GM23248 (cell line): ENCODE results near the gene LTBP4. TPM values are rescaled to one million over a fixed set of nuclear protein-coding genes. Genes with fewer than 3 reads are reported as not detected.

ENCODE experiments used
- DNase-seq: peaks from one replicate; pipeline ENCODE4 v3.0.0-alpha.2; 2015
- H2AFZ ChIP-seq: fragments of 200-600 bp; sonication (generic); 2 replicates; pipeline ENCODE4 v1.6.1; 2016; ENCODE audit warnings: antibody characterized with exemption
- H3F3A ChIP-seq: fragments of 200-600 bp; sonication (generic); 2 replicates; pipeline ENCODE4 v1.6.1; 2016; ENCODE audit warnings: mild to moderate bottlenecking, antibody characterized with exemption, mixed run types; ENCODE audit not compliant: insufficient read depth
- H3K27ac ChIP-seq: fragments of 200-600 bp; sonication (generic); 2 replicates; pipeline ENCODE4 v1.5.1; 2016; ENCODE audit warnings: mild to moderate bottlenecking
- H3K27me3 ChIP-seq: fragments of 200-600 bp; sonication (generic); replicated peaks from 2 replicates; pipeline ENCODE4 v1.6.1; 2016; ENCODE audit warnings: mild to moderate bottlenecking; ENCODE audit not compliant: insufficient read depth
- H3K36me3 ChIP-seq: fragments of 200-600 bp; sonication (generic); 2 replicates; pipeline ENCODE4 v1.6.1; 2016; ENCODE audit warnings: low read depth, mild to moderate bottlenecking
- H3K4me1 ChIP-seq: fragments of 200-600 bp; sonication (generic); 2 replicates; pipeline ENCODE4 v1.6.1; 2016; ENCODE audit warnings: mild to moderate bottlenecking; ENCODE audit not compliant: insufficient read depth
- H3K4me2 ChIP-seq: fragments of 200-600 bp; sonication (generic); one replicate; pipeline ENCODE4 v1.6.1; 2016; ENCODE audit warnings: mild to moderate bottlenecking; ENCODE audit not compliant: unreplicated experiment
- H3K4me3 ChIP-seq: fragments of 200-600 bp; sonication (generic); 2 replicates; pipeline ENCODE4 v1.5.1; 2016; ENCODE audit warnings: mild to moderate bottlenecking
- H3K79me2 ChIP-seq: fragments of 200-600 bp; sonication (generic); 2 replicates; pipeline ENCODE4 v1.6.1; 2016; ENCODE audit warnings: mild to moderate bottlenecking; ENCODE audit not compliant: insufficient read depth
- H3K9ac ChIP-seq: fragments of 200-600 bp; sonication (generic); 2 replicates; pipeline ENCODE4 v1.6.1; 2016; ENCODE audit warnings: mild to moderate bottlenecking
- H3K9me2 ChIP-seq: fragments of 200-600 bp; sonication (generic); 2 replicates; pipeline ENCODE4 v1.6.1; 2016; ENCODE audit warnings: mixed run types, mild to moderate bottlenecking, moderate library complexity; ENCODE audit not compliant: insufficient read depth
- H3K9me3 ChIP-seq: fragments of 200-600 bp; sonication (generic); one replicate; pipeline ENCODE4 v1.6.1; 2017; ENCODE audit warnings: low read depth
- H4K20me1 ChIP-seq: fragments of 200-600 bp; sonication (generic); 2 replicates; pipeline ENCODE4 v1.6.0; 2016; ENCODE audit not compliant: insufficient read depth
- EZH2 ChIP-seq: fragments of 200-600 bp; sonication (generic); IDR thresholded peaks from 2 replicates; pipeline ENCODE4 v1.6.1; 2018; ENCODE audit warnings: antibody characterized with exemption, mild to moderate bottlenecking; ENCODE audit not compliant: insufficient read depth, poor library complexity, severe bottlenecking
- EZH2phosphoT487 ChIP-seq: fragments of 200-600 bp; sonication (generic); IDR thresholded peaks from 2 replicates; pipeline ENCODE4 v1.6.1; 2018; ENCODE audit warnings: antibody characterized with exemption, moderate library complexity, mild to moderate bottlenecking, low read depth; ENCODE audit not compliant: insufficient read depth
- WGBS, 2 experiments: methylation state at CpG; one replicate each; pipeline ENCODE4 v1.1.6; 2015 to 2017; ENCODE audit warnings: low lambda C conversion rate in 2 of 2, low coverage in 1 of 2; ENCODE audit errors: missing lambda C conversion rate in 2 of 2; 5-methylcytosine and 5-hydroxymethylcytosine counted together
- in situ Hi-C: fragments of 300-500 bp; cut with MboI; formaldehyde crosslinking; loops from 2 replicates; pipeline ENCODE4 v1.15.0; 2020
- polyA plus RNA-seq: library from polyadenylated mRNA; unstranded; fragments of >200 nt; fragmentation: Nextera tagmentation; extraction: Ambion mirVana; gene quantifications from 2 replicates; pipeline ENCODE4 v1.2.1, GENCODE V29; 2016
- total RNA-seq: library from RNA; depleted of rRNA; stranded (reverse); fragments of >200 nt; shearing (Covaris generic); gene quantifications from 2 replicates; pipeline ENCODE4 v1.2.3, GENCODE V29; 2014

The LTBP4 gene
- total and polyA plus RNA-seq, 2 experiments from 2014 or later: 18.0 to 47.2 TPM

DNA sequence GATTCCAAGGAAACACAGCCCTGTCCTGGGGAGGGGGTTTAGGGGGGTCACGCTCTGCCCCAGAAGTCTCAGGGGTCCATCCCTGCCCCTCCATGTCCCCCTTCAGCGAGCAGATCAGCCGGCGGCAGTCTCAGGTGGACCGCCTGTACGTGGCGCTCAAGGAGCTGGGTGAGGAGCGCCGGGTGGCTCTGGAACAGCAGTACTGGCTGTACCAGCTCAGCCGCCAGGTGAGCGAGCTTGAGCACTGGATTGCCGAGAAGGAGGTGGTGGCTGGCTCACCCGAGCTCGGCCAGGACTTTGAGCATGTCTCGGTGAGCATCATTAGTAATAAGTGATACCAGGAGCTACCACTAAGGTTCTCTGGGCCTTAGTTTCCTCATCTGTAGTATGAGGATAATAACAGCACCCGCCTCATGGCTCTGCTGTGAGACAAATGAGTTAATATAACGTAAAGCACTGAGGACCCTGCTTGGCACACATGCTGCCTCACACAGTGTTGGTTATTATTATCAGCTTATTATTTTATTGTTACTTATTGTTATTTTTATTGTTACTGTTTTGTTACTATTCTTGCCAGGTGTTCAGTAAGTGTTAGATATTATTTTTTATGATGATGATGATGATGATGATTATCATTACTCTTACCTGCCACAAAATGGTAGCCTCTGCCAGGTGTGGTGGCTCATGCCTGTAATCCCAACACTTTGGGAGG, 45.0 kb upstream of the LTBP4 start:
- WGBS, 2 experiments: 65 to 72% methylated on average over 17 of the region's 17 CpGs
- H3K27me3 ChIP-seq: peaks cover 28% of the 10 kb centered on the region

DNA sequence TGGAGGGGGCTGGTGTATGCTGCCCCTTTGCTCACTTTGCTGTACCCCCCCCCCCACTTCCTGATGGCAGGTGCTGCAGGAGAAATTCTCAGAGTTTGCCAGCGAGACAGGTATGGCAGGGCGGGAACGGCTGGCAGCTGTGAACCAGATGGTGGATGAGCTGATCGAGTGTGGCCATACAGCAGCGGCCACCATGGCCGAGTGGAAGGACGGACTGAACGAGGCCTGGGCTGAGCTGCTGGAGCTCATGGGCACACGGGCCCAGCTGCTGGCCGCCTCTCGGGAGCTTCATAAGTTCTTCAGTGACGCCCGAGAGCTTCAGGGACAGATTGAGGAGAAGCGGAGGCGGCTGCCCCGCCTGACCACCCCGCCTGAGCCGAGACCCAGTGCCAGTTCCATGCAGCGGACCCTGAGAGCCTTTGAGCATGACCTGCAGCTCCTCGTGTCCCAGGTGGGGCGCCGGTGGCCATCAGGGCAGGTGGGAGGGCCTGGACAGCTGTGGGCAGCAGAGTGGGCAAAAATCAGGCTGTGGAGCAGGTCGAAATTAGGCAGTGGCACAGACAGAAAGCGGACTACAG, 44.1 kb upstream of the LTBP4 start:
- no peaks in the 10 kb centered on the region for H3K9me3 ChIP-seq
- no peaks in the 10 kb centered on the region for H4K20me1 ChIP-seq
- H3K27me3 ChIP-seq: peaks cover 28% of the 10 kb centered on the region

More for the DNA sequence above, 45.0 kb upstream of the LTBP4 start:
- Histone ChIP-seq H3K9me2 (no peaks in the 10 kb centered on the region), H3K36me3 (no peaks in the 10 kb centered on the region), H3K79me2 (no peaks in the 10 kb centered on the region), H3F3A (no peaks in the 10 kb centered on the region), H3K9me3 (no peaks in the 10 kb centered on the region), H4K20me1 (no peaks in the 10 kb centered on the region), H3K9ac (no peak overlapping the region), H2AFZ (no peak overlapping the region), H3K4me3 (no peak overlapping the region), H3K27ac (no peak overlapping the region), H3K4me2 (no peak overlapping the region), H3K4me1 (no peaks in the 10 kb centered on the region)
- in situ Hi-C loops: no loop called here
- no peak for DNase-seq
- no peak for TF ChIP-seq EZH2
- TF ChIP-seq EZH2phosphoT487: no peak

DNA sequence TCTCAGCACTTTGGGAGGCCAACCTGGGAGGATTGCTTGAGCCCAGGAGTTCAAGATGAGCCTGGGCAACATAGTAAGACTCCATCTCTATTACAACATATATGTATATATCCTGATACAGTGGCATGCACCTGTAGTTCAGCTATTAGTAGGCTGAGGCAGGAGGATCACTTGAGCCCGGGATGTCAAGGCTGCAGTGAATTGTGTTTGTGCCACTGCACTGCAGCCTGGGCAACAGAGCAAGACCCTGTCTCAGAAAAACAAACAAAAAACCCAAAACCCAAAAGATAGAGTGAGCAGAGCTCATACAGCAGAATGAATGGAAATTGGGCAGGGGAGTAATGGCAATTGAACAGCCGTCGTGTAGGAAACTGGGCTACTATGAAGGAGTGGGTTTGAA, 41.8 kb upstream of the LTBP4 start:
- peaks cover 11% of the 10 kb centered on the region; the same call in 1 of the 2 replicates for H3K27me3 ChIP-seq

More for the DNA sequence above, 44.1 kb upstream of the LTBP4 start:
- 75 to 81% methylated on average over 22 to 23 of the region's 24 CpGs for WGBS, 2 experiments
- Histone ChIP-seq H3K4me2 (no peak overlapping the region), H3K9ac (no peak overlapping the region), H3K36me3 (no peaks in the 10 kb centered on the region), H3K9me2 (no peaks in the 10 kb centered on the region), H3K4me3 (no peak overlapping the region), H3K79me2 (no peaks in the 10 kb centered on the region), H3K4me1 (no peaks in the 10 kb centered on the region), H3K27ac (no peak overlapping the region), H3F3A (no peaks in the 10 kb centered on the region), H2AFZ (no peak overlapping the region)
- TF ChIP-seq EZH2: no peak
- TF ChIP-seq EZH2phosphoT487: no peak
- in situ Hi-C loops: no loop called here
- DNase-seq: no peak

DNA sequence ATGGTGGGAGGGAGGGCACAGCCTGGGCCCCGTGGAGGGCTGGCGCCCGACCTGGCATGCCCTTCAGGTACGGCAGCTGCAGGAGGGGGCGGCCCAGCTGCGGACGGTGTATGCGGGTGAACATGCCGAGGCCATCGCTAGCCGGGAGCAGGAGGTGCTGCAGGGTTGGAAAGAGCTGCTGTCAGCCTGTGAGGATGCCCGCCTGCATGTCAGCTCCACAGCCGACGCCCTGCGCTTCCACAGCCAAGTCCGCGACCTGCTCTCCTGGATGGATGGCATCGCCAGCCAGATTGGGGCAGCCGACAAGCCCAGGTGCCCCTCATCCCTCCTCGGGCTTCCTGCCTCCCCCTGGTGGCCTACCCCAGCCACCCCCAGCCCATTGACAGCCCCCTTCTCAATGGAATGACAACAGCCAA, 41.1 kb upstream of the LTBP4 start:
- TF ChIP-seq EZH2 (no peak), EZH2phosphoT487 (no peak)
- H3K79me2 ChIP-seq: no peaks in the 10 kb centered on the region
- 66% methylated on average over 17 of the region's 20 CpGs for WGBS, 2 experiments
- no peak overlapping the region for H3K9ac ChIP-seq
- 0 out of 2 replicates have a peak, but pooled peaks cover 4% of the 10 kb centered on the region for H3K27me3 ChIP-seq
- no peaks in the 10 kb centered on the region for H3K4me1 ChIP-seq
- H3K36me3 ChIP-seq: no peaks in the 10 kb centered on the region
- no peak for DNase-seq
- H4K20me1 ChIP-seq: no peaks in the 10 kb centered on the region
- H3K27ac ChIP-seq: no peak overlapping the region
- H3K9me2 ChIP-seq: no peaks in the 10 kb centered on the region
- H3F3A ChIP-seq: no peaks in the 10 kb centered on the region
- H3K4me3 ChIP-seq: no peak overlapping the region
- H2AFZ ChIP-seq: no peak overlapping the region
- H3K9me3 ChIP-seq: no peaks in the 10 kb centered on the region
- H3K4me2 ChIP-seq: no peak overlapping the region
- in situ Hi-C loops: no loop called here

More for the DNA sequence above, 41.8 kb upstream of the LTBP4 start:
- no peak for DNase-seq
- Histone ChIP-seq H3K4me1 (no peaks in the 10 kb centered on the region), H3K79me2 (no peaks in the 10 kb centered on the region), H4K20me1 (no peaks in the 10 kb centered on the region), H3K27ac (no peak overlapping the region), H3K9ac (no peak overlapping the region), H3F3A (no peaks in the 10 kb centered on the region), H3K4me2 (no peak overlapping the region), H3K36me3 (no peaks in the 10 kb centered on the region), H3K9me3 (no peaks in the 10 kb centered on the region), H3K4me3 (no peak overlapping the region), H3K9me2 (no peaks in the 10 kb centered on the region), H2AFZ (no peak overlapping the region)
- TF ChIP-seq EZH2 (no peak), EZH2phosphoT487 (no peak)
- in situ Hi-C loops: no loop called here
- WGBS, 2 experiments: 84 to 93% methylated on average over 3 of the region's 3 CpGs
